Measurements from ENCODE around the gene TRAFD1.
"Not testable (repeated sequence)": the region's sequence is repeated elsewhere in the genome, so short reads cannot be mapped to it uniquely, and the experiment has no call there.

The TRAFD1 gene

DNA sequence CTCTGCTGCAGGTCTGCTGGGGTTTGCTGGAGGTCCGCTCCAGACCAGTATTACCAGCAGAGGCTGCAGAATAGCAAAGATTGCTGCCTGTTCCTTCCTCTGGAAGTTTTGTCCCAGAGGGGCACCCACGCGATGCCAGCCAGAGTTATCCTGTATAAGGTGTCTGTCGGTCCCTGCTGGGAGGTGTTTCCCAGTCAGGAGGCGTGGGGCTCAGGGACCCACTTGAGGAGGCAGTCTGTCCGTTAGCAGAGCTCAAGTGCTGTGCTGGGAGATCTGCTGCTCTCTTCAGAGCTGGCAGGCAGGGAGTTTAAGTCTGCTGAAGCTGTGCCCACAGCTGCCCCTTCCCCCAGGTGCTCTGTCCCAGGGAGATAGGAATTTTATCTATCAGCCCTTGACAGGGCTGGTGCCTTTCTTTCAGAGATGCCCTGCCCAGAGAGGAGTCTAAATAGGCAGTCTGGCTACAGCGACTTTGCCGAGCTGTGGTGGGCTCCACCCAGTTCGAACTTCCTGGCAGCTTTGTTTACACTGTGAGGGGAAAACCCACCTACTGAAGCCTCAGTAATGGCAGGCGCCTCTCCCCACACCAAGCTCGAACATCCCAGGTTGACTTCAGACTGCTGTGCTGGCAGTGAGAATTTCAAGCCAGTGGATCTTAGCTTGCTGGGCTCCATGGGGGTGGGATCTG, 33.2 kb downstream of the TRAFD1 start:
- not testable (repeated sequence) for DNase-seq (ENCODE audit: low read depth in 2 of 2)

DNA sequence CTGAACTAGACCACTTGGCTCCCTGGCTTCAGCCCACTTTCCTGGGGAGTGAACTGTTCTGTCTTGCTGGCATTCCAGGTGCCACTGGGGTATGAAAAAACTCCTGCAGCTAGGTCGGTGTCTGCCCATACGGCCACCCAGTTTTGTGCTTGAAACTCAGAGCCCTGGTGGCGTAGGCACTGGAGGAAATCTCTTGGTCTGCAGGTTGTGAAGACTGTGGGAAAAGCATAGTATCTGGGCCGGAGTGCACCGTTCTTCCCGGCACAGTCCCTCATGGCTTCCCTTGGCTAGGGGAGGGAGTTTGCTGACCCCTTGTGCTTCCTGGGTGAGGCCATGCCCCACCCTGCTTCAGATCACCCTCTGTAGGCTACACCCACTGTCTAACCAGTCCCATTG, 33.8 kb downstream of the TRAFD1 start:
- no peak for DNase-seq (ENCODE audit: low read depth in 2 of 2)

DNA sequence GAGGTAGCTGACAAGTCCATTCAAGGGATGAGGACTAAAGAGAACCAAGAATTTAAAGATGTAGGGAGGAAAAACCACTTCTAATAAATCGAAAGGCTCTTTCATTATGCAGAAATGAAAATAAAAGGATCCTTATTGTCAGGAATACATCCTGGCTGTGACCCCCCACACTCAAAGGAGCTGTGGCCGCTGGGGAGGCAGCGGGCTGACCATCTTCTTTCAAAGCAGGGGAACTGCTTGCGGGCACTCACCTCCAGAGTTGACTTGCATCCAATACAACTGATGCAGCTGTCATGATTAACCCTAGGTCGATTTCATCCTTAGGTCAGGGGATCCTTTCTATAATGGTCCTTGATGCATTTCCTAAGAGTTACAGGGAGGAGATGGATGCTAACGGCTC, 35.3 kb downstream of the TRAFD1 start:
- DNase-seq (ENCODE audit: low read depth in 2 of 2): no peak

DNA sequence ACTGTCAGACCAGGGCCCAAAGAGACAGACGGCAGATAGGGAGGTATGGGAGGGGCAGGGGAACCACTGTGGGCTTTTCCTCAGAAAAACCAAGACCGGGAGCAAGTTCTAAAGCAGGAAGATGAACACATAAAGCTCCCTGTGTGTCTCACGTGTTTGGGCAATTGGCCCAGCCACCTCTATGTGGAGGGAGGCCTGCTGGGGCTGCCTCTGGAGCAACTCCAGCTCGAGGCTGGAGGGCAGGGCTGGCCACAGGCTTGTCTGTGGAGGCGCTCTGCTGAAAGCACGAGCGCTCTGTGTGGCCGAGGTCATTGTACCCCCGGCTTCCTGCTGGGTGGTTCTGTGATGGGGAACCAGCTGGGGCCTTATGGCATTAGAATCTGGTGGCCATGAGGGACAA, 36.4 kb downstream of the TRAFD1 start:
- no peak for DNase-seq (ENCODE audit: low read depth in 2 of 2)

DNA sequence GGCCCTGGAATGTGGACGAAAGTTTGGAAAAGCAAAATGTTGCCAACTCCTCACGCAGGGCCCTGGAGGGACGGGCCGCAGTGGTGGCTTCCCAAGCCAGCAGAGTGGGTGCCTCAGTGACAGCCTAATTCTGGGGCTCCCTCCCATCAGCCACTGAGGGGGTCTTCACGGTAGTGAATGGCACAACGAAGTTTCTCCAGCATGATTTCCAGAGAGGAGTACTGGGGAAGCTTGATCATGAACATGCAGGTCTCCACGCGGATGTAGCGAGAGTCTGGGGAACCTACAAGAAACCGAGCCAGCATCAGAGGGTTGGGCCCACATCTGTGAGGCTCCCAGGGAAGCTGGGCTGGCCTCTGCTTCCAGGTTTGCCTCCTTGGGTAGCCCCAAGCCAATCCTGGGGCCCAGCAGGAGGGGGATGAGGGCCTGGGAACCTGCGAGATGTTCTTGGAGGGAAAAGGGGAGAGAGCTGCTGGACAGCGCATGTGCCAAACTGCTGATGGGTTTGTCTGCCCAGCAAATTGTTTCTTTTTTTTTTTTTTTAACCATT, 37.0 kb downstream of the TRAFD1 start:
- no peak for DNase-seq (ENCODE audit: low read depth in 2 of 2)

DNA sequence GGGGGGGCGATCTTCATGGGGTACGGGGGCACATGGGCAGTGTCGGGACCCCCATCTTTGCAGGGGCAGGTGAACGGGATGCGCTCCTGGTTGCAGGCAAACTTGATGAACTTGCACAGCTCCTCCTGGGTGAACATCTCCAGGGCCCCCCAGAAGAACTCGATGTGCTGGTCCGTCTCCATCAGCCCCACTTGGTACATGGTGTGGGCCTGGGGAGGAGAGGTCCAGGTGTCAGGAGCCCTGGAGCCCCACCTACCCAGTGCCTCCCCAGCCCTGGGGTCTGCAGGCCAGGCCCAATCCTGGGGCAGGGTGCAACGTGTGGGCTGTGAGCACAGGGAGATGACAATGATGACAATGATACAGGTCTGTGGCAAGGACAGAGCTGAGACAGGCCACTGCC, 37.7 kb downstream of the TRAFD1 start:
- no peak for DNase-seq (ENCODE audit: low read depth in 2 of 2)

DNA sequence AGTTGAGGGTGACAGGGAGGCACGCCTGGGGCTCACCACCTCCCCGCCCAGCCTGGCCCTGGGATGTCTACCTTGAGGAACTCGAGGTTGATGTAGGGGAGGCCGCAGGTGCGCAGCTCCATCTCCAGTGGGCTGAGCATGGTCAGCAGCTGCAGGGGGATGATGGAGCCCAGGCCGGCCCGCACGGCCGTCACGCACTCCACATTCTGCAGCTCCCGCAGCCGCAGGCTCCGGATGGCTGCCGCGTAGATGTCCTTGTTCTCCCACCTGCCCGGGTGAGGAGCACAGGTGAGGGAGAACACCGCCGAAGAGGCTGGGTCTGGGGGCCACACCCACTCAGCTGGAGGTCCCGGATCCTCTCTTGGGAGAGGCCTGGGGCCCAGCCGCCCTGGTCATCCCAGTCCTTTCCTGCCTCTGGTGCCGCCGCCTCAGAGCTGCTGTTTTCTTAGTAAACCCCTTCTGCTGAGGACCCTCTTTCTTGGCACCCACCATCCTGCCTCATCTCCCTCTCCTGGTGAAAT, 38.2 kb downstream of the TRAFD1 start:
- DNase-seq (ENCODE audit: low read depth in 2 of 2): no peak

DNA sequence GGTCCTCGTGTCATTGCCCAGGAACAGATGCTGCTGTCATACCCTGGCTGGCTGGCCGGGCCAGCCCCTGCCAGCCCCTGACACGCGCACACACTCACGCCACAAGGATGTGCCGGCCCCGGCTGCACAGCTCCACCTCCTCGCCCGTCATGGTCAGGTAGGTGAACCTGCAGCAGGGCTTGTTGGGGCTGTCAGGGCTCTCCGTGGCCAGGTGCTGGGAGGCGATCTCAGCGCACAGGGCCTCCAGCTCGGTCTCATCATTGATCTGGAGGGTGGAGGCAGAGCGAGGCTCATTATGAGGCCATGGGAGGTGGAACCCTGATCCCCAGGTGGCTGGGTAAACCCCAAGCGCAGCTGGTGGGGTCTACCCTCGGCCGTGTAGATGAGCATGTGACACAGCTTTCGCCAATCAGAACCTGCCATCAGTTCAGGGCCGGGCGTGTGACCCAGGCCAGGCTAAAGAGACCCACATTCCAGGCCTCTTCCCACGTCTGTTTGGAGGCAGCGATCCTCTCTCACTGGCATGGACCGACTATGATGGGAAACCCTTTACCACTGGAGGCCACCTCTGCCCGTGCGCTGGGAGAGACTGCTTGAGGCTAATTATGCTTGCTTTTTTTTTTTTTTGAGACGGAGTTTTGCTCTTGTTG, 38.8 kb downstream of the TRAFD1 start:
- DNase-seq (ENCODE audit: low read depth in 2 of 2): no peak

DNA sequence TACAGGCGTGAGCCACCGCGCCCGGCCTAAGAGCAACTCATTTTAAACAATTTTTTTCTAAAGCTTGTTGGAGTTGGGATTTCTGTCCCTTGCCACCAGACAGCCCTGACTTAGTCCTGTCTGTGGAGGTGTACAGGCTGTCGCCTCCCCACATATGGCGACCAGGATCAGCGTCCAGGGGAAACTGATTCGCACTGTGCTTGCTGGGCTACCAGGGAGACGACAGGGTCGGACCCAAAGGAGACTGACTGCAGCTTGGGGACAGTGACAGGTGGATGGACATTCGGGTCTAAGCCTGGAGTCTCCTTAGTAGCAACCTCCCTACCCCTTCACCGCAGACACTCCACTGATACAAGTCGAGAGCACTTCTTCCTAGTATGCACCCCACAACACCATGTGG, 40.3 kb downstream of the TRAFD1 start:
- DNase-seq (ENCODE audit: low read depth in 2 of 2): no peak

DNA sequence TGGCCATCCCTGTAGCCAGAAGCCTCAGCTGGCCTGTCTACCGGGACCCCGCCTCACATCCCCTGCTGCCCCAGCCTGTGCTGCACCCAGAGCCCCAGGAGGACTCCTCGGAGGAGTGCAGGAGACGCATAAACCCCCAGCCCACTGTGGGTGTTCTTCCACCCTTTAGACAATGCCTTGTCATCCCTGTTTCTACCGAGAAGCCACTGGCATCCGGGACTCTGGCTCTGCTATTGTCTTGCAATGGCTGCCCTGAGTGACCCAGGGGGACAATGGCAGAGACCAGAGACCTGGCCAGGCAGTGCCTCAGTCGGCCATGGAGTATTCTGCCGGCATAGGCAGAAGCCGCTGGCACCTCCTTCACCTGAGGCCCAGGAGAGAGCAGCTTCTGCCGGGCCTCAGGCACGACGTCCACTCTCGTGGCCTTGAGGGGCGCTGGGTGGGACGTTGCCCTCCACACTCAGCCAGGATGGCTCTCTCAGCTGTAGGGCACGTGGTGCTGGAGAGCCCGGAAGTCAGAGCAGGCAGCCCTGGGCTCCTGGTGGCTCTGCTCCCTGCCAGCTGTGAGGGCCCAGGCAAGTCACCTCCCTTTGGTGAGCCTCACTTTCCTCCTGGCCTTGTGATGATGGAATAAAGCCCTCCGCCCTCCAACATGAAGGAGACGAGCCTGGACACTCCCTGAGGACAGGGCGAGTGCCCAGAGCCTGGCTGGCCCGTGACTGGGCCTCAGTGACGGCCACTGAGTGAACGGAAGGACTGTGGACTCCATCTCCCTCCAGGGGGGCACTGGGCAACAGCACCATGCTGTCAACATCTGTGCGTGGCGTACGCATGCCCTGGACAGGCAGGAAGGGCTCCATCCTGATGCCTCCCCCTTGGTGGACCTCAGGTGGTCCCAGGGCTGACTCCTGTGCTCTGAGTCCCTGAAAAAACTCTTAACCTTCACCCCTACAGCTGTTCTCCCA, 41.0 kb downstream of the TRAFD1 start:
- DNase-seq (ENCODE audit: low read depth in 2 of 2): no peak

DNA sequence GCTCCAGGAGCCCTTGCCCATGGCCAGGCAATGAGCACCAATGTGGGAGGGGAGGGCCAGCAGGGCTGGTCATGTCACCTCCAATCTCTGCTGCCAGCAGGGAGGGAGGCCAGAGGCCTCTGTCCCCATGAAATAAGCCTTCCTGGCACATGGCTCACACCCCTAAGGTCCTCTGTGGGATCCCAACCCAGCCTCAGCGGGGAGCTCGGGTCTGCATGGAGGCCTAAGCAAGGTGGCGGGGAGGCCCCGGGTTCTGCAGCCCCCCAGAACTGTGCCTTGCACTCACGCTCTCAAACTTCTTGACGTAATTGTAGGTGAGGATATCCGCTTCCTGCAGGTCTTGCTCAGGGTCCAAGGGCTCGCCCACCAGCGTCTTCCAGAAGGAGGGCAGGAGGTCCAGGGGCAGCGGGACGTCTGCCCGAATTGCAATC, 41.7 kb downstream of the TRAFD1 start:
- DNase-seq (ENCODE audit: low read depth in 2 of 2): no peak

DNA sequence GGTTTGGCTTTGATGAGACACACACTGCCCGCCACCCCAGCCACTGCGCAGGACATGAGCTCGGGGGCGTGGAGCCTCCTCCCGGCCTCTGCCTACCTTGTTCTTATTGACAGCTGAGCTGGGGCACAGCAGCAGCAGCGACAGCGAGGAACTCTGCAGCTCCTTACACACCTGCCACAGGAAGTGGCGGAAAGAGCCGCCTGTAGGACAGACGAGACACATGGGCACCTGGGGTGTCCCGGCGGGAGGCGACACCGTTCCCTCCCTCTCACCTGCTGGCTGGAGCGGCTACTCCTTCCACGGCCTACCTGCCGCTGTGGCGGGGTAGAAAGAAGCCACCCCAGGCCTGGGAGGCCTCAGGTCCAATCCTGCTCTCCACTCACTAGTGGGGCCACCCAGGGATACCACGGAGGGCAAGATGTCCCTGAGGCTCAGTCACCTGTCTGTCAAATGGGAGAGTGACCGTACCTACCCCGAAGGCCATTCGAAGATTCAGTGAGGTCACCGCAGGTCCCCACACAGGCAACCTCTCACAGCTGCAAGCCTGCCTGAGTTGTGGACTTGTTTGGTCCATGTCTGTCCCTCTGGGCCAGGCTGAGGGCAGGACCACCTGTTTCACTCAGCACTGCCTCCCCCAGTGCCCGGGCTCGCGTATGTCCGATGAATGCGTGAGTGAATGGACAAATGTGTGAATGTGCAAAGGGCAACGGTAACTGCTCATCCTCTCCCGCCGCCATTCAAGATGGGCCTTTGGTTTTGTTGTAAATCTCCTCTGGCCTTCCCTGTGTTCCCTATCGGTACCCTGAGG, 42.6 kb downstream of the TRAFD1 start:
- DNase-seq (ENCODE audit: low read depth in 2 of 2): no peak

DNA sequence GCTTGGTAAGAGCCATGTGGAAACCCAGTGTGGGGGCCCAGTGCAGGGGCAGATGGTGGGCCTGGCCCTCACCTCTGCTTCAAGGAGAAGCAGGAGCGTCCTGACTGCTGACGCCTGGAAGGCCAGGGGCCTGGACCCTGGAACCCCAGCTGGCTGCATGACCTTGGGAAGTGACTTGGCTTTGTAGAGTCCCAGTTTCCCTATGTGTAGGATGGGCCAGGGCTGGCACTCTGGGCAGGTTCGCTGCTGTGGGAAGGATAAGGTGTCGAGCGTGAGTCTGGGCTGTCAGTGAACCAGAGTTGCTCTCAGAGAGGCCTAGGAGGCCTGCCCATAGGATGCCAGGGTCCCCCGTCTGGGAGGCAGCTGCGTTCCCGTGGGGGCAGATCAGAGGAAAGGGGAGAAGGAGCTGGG, 43.2 kb downstream of the TRAFD1 start:
- DNase-seq (ENCODE audit: low read depth in 2 of 2): no peak

DNA sequence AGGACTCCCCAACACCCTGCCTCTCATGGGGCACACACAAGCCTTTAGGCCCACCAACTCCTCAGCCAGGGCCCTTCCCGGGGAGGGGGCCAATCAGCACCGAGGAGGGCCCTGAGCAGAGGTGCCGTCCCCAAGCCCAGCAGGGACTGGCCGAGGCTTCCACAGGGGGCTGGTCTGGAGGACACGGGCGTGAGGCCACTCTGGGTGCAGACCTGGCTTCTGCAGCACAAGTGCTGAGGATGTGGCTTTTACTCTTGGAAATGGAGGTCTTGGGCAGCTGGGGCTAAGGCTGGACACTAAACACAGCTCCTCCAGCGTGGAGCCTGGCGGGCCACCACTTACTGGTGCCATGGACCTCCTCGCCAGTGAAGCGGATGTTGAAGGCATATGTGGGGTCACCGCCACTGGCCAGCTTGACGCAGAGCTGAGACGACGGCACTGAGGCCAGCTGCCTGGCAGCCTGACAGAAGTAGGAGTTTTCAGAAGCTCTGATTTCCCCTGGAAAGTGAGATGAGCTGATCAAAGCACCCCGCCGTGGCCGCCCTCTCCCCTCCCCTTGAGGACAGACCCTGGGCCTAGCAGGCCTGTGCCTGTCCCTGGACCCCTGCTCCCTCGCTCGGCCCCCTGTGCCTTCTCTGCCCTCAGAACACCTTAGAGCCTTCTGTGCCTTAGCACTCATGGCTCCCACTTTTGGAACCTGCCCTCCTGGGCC, 44.0 kb downstream of the TRAFD1 start:
- no peak for DNase-seq (ENCODE audit: low read depth in 2 of 2)

DNA sequence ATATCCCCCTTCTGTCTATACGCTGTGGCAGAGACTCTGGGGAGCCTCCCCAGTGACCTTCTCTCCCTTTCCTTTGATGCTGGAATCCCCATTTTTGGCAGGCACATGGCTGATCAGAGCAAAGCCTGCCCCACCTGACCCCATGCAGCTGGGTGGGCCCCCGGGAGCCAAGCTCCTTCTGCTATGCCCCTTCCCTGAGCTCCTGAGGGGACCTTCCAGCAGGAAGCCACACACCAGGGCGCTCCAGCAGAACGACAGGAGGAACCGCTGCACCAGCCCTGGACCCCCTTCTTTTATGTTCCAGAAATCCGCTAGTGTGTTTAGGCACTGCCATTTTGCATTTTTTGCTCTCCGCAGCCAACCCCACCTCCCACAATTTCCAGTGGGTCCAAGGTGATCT, 44.6 kb downstream of the TRAFD1 start:
- no peak for DNase-seq (ENCODE audit: low read depth in 2 of 2)

DNA sequence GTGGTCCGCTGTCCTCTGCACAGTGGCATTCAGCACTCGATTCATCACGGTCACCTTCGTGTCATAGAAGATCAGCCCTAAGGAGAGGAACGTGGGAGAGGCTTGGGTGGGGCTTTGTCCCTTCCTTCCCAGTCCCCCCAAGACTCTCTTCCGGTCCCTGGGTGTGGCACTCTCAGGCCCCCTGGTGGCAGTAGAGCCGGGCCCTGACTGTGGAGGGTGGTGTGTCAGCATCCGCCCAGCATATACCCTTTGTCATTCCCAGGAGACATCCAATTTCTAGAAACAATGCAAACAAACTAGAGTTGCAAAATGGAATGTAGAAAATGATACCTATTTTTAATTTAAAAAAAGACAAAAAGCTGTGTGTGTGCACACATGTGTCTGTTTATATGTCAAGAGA, 45.0 kb downstream of the TRAFD1 start:
- DNase-seq (ENCODE audit: low read depth in 2 of 2): peak; percentile 12 to 16

DNA sequence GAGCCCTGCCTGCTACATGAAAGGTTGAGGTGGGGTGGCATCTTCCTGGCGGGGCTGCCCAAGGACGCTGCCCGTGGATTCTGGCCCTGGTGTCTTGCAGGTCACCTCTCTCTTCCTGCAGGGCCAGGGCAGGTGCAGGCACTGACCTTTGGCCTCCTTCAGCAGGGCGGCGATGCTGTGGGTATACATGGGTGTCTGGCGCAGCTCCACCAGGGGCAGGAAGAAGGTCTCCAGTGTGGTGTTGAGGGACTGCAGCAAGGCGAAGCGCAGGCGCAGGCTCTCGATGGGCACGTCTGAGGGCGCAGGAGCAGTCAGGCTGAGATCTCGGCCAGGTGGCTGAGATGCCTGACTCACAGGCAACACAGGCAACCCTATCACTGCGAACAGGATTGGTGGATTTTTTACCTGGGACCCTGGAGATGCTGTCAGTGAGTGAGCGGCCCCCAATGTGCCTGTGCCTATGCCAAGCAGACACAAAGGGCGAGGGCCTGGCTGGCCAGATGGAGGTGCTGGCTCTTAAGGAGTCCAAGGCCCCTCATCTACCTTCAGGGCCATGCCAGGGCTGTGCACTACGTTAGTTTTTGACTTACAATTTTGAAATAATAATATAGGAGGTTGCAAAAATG, 45.7 kb downstream of the TRAFD1 start:
- DNase-seq (ENCODE audit: low read depth in 2 of 2): no peak

DNA sequence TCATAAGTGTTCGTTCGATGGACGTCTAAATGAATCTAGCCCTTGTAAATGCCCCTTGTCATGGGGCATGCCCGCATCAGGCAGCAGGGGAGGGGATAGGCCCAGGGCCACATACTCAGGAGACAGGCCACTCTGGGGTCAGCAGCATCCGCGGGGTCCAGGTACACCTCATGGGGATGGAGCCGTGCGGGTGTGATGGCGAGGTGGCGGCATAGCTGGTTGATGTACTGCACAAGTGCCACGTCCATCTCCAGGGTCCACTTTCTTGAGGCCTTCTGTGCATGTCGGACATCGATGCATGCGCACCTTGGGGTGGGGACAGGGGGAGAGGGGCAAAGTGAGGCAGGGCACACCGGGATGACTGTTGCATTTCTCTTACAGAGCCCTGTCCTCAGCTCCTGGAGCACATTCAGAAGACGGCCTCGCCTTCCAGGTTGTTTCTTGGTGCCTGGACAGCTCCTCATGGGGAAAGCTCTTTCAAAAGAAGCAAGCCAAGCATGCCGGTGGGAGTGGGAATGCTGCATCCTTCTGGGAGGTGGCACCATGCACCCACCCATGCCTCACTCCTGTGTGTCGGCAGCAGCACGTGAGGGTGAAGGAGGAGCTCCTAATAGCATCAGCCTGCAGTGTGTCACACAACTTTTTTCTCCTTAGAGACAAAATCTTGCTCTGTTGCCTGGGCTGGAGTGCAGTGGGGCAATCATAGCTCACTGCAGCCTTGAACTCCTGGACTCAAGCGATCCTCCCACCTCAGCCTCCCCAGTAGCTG, 47.4 kb downstream of the TRAFD1 start:
- no peak for DNase-seq (ENCODE audit: low read depth in 2 of 2)
